ENCODE measurements around the gene RSBN1L. TPM values are rescaled to one million over a fixed set of nuclear protein-coding genes. Genes with fewer than 3 reads are reported as not detected.

Gene RSBN1L
- polyA plus RNA-seq, 1 of the 3 experiments (the other 2 are of a cell fraction), result 6.5 TPM

- no peak for TF ChIP-seq REST (IDR thresholded peaks at IDR 0.05; ENCODE audit: low read depth, low read length)
- TF ChIP-seq JUND (IDR thresholded peaks at IDR 0.05), result no peak
- no peak for TF ChIP-seq TEAD4 (IDR thresholded peaks at IDR 0.05; ENCODE audit: borderline replicate concordance, insufficient read depth)
- TF ChIP-seq FOXM1 (IDR thresholded peaks at IDR 0.05; ENCODE audit: low read depth), result no peak
- no peak for TF ChIP-seq NRF1 (IDR thresholded peaks at IDR 0.05; ENCODE audit: low read depth, low read length)
- TF ChIP-seq MXI1 (IDR thresholded peaks at IDR 0.05; ENCODE audit: low read depth, low read length), result no peak
- TF ChIP-seq SIN3A (IDR thresholded peaks at IDR 0.05; ENCODE audit: borderline replicate concordance, low read depth, low read length), result no peak
- no peak for TF ChIP-seq FOXJ3 (CRISPR knock-in tag; IDR thresholded peaks at IDR 0.05)
Observed at GRCh38 chr7:77822269-77822668, 126.0 kb downstream of the RSBN1L start (continued).

- Histone ChIP-seq H3K9me2 (no peaks in the 10 kb centered on the region), H3K9ac (no peak overlapping the region), H4K20me1 (ENCODE audit: insufficient read depth) (no peaks in the 10 kb centered on the region), H3K4me3 (ENCODE audit: low read depth in 2 of 2, low read length in 1 of 2) (no peak overlapping the region), H3K79me2 (ENCODE audit: insufficient read depth) (peaks cover 79% of the 10 kb centered on the region), H3K36me3 (replicated peaks in 1 of 2; ENCODE audit: control insufficient read depth in 1 of 2, insufficient read depth in 2 of 2, low read length in 1 of 2) (peaks cover 0 to 23% of the 10 kb centered on the region in 2 experiments), H3K9me3 (peaks cover 31% of the 10 kb centered on the region), H3K27ac (ENCODE audit: low read depth in 2 of 2, low read length in 1 of 2) (no peak overlapping the region), H2AFZ (ENCODE audit: low read depth) (no peak overlapping the region), H3K27me3 (ENCODE audit: insufficient read depth) (no peaks in the 10 kb centered on the region), H3K4me1 (ENCODE audit: control insufficient read depth in 1 of 2, insufficient read depth in 2 of 2, low read depth in 1 of 2, low read length in 1 of 2) (no peaks in the 10 kb centered on the region), H3K4me2 (no peak overlapping the region), H3F3A (replicated peaks; ENCODE audit: insufficient read depth) (peaks cover 4% of the 10 kb centered on the region)
- DNase-seq, result no peak
- ChIA-PET CTCF (interaction anchor here (1.1 kb wide), 1 partner anchor 10 kb away, joined by 3 read pairs; no protein-coding TSS in a partner anchor), POLR2A (no interaction called here)
- TF ChIP-seq RAD21 (IDR thresholded peaks at IDR 0.05; ENCODE audit: low read length) (no peak), TAF1 (IDR thresholded peaks at IDR 0.05; ENCODE audit: borderline replicate concordance, low read depth, low read length) (no peak), FOXJ3 (CRISPR knock-in tag; IDR thresholded peaks at IDR 0.05) (no peak), EZH2phosphoT487 (IDR thresholded peaks at IDR 0.05; ENCODE audit: borderline replicate concordance, low read depth) (no peak), SIN3A (IDR thresholded peaks at IDR 0.05; ENCODE audit: borderline replicate concordance, low read depth, low read length) (no peak)
- 94% methylated on average over 2 of the region's 2 CpGs for WGBS (ENCODE audit: low lambda C conversion rate)
Observed at GRCh38 chr7:77823787-77824186, 127.5 kb downstream of the RSBN1L start.

- TF ChIP-seq EZH2phosphoT487 (IDR thresholded peaks at IDR 0.05; ENCODE audit: borderline replicate concordance, low read depth) (no peak), FOSL2 (IDR thresholded peaks at IDR 0.05; ENCODE audit: borderline replicate concordance, low read depth) (no peak), ZBTB33 (IDR thresholded peaks at IDR 0.05; ENCODE audit: borderline replicate concordance, low read depth) (no peak), FOXJ3 (CRISPR knock-in tag; IDR thresholded peaks at IDR 0.05) (no peak), MXI1 (IDR thresholded peaks at IDR 0.05; ENCODE audit: low read depth, low read length) (no peak)
- Histone ChIP-seq H3K27me3 (ENCODE audit: insufficient read depth) (no peaks in the 10 kb centered on the region), H3K9me2 (no peaks in the 10 kb centered on the region), H3K4me3 (ENCODE audit: low read depth in 2 of 2, low read length in 1 of 2) (no peak overlapping the region), H3K36me3 (replicated peaks in 1 of 2; ENCODE audit: control insufficient read depth in 1 of 2, insufficient read depth in 2 of 2, low read length in 1 of 2) (peaks cover 0 to 15% of the 10 kb centered on the region in 2 experiments), H3K27ac (ENCODE audit: low read depth in 2 of 2, low read length in 1 of 2) (no peak overlapping the region), H3F3A (replicated peaks; ENCODE audit: insufficient read depth) (peaks cover 4% of the 10 kb centered on the region), H4K20me1 (ENCODE audit: insufficient read depth) (no peaks in the 10 kb centered on the region), H3K9me3 (peaks cover 23% of the 10 kb centered on the region), H3K4me1 (ENCODE audit: control insufficient read depth in 1 of 2, insufficient read depth in 2 of 2, low read depth in 1 of 2, low read length in 1 of 2) (no peaks in the 10 kb centered on the region), H3K9ac (no peak overlapping the region), H3K79me2 (ENCODE audit: insufficient read depth) (peaks cover 76% of the 10 kb centered on the region), H3K4me2 (no peak overlapping the region), H2AFZ (ENCODE audit: low read depth) (no peak overlapping the region)
- WGBS (ENCODE audit: low lambda C conversion rate), result 100% methylated on average over 5 of the region's 5 CpGs
- no peak for DNase-seq
- ChIA-PET CTCF (interaction anchor here (1.1 kb wide), 1 partner anchor 10 kb away, joined by 3 read pairs; no protein-coding TSS in a partner anchor), POLR2A (no interaction called here)
Observed at GRCh38 chr7:77824636-77825035, 128.4 kb downstream of the RSBN1L start.
